Amniotic stem cell (primary cell): ENCODE data around the gene EMILIN1.
"Not testable (repeated sequence)": the region's sequence is repeated elsewhere in the genome, so short reads cannot be mapped to it uniquely, and the experiment has no call there.

ENCODE experiments used
- DNase-seq: peaks from one replicate; lab custom pipeline; 2025; lab: John Stamatoyannopoulos, UW

Gene EMILIN1

DNA sequence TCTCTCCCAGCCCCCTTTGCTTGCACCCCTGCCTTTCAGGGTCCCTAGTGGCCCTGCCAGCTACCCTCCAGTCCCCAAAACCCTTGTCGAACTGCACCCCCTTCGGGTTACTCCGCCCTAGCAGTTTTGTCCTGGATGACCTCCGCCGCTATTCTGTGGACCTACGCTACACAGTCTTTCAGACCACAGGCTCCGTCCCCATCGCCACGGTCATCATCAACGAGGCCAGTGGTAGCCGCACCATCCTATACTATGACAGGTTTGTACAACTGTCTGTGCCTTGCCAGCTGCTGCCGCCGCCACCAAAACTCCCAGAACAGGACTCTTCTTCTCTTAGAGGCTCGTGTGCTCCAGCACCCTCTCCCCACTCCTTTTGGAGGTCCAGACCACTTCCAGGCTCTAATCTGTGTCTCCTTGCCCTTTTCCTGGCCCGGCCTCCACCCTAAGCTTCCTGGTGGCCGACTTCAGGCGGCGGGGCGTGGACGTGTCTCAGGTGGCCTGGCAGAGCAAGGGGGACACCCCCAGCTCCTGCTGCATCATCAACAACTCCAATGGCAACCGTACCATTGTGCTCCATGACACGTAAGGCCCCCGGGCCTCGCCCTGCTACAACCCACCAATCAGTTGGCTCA is 16.1 kb downstream of the EMILIN1 start:
- DNase-seq: no peak

DNA sequence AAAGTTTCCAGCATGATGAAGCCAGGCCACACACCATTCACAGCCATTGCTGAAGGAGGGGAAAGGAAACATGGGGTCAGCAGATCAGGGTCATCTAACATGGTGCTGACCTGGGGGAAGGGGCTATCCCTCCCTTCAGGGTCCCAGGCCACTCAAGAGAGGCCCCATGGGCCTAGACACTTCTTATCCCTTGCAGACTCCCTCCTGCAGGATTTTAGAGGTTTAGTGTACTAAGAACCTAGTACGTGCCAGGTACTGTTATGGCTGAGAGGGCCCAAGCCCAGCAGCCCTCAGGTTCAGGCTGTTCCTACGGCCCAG is 17.0 kb downstream of the EMILIN1 start:
- DNase-seq: no peak

DNA sequence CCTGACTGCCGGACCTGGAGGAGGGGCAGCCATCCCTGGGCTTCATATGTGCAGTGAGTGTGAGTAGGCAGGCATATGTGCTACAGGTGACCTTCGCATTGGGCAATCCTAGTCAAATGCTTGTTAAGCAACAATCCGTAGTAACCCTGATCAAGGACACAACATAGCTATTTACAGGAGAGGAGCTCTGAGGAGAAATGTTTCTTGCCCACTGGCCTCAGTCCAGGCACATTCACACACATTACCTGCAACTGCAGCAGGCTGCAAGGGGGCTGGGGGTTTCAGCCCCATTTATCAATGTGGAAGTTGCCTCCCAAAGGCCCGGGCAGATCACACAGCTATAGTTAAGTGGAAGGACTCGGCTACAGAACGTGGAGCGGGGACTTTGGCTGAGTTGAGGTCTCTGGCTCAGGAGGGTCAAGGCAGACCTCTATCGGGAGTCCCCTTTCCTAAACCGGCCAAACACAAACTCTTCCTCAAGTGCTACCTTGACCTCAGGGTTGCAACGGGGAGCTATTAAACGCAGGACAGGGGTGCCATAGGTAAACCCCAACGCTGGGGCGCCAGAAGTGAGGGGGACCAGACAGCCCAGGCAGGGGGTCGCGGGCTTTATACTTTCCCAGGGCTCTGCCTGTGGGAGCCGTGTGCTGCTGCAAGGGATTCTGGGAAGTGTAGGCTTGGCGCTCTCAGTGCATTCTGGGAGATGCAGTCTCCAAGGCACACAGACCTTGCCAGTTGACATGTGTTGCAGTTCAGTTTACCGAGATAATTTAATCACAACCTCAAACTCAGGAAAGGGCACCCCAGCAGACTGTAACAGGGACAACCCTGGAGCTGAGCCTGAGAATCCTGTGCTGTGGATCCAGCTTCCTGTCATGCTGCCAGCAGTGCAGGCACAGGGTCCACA is 17.6 kb downstream of the EMILIN1 start:
- DNase-seq: no peak

DNA sequence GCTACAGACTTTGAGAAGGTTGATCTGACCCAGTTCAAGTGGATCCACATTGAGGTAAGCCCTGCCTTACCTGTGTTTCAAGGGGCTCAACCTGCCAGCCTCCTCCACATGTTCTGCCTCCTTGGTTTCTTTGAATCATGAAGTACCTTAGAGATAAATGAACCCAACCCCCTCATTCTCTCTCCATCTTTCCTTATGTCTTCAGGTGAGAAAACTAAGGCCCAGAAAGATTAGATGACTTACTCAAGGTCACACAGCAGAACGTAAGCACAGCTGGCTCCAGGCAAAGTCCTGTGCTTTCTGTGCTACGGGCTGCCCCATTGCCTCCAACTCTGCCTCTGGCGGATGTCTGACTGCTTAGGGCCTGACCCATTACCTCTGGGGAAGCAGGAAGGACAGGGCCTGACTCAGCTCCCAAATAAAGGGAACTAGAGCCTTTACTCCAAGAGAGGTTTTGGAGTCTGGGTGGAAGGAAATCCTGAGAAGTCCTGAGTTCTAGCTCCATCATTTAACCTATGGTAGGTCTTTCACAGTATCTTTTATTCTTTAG is 18.4 kb downstream of the EMILIN1 start:
- no peak for DNase-seq

DNA sequence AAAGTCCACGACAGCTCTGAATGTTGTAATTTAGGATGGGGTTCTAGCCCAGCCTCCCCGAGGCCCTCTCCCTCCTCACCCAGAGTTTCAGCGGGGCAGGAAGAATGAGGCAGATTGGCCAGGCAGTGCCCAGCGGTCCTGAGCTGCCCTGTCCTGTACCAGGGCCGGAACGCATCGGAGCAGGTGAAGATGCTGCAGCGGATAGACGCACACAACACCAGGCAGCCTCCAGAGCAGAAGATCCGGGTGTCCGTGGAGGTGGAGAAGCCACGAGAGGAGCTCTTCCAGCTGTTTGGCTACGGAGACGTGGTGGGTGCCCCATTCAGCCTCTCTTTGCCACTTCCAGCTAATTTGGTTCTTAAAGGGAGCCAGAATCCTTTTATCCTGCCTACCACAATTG is 18.9 kb downstream of the EMILIN1 start:
- DNase-seq: no peak

DNA sequence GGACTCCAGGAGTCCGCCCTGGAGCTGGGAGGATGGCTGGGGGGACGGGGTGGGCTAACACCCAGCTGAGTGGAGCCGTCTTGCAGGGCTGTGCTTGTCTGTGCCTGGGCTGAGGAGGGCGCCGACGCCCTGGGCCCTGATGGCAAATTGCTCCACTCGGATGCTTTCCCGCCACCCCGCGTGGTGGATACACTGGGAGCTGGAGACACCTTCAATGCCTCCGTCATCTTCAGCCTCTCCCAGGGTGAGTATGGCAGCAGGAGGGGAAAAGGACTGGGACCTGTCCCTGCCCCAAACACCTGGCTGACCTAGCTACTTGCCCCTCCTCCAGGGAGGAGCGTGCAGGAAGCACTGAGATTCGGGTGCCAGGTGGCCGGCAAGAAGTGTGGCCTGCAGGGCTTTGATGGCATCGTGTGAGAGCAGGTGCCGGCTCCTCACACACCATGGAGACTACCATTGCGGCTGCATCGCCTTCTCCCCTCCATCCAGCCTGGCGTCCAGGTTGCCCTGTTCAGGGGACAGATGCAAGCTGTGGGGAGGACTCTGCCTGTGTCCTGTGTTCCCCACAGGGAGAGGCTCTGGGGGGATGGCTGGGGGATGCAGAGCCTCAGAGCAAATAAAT is 21.0 kb downstream of the EMILIN1 start:
- no peak for DNase-seq

DNA sequence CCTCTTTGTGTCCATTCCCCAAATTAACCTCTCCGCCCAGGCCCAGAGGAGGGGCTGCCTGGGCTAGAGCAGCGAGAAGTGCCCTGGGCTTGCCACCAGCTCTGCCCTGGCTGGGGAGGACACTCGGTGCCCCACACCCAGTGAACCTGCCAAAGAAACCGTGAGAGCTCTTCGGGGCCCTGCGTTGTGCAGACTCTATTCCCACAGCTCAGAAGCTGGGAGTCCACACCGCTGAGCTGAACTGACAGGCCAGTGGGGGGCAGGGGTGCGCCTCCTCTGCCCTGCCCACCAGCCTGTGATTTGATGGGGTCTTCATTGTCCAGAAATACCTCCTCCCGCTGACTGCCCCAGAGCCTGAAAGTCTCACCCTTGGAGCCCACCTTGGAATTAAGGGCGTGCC is 21.6 kb downstream of the EMILIN1 start:
- DNase-seq: no peak

DNA sequence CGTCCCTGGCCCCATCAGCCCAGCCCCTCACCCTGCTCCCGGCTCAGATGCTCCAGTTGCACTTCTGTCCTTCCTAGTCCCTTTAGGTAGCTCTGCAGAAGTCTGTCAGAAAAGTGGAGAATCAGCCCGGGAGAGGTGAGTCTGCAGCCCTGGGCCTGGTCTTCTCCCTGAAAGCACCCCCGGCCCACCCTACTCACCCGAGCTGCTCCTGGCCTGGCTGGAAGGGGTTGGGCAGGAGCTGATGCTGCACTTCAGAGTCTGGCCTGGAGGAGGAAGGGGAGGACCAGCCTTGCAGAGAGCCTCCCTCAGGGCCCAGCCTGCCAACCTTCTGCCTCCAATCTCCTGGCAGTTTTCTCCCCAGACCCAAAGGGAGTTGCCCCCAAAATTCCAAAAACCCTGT is 23.9 kb downstream of the EMILIN1 start:
- DNase-seq: no peak

DNA sequence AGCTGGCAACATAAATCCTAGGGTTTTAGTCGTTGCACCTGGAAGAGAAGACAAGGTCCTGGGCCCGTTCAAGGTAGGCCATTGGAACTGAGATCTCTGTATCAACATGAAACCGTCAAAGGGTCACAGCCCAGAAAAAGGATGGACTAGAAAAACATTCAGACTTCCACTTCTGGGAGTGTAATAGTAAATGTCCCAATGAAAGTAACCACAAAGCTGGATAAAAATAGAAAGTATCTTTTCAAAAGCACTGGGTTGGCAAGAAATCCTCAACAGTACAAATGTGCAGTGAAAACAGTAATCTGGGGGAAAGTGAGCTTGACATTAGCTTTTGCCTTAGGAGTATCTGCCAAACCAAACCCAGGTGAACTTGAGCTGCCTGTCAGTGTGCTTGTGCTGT is 27.6 kb downstream of the EMILIN1 start:
- DNase-seq: no peak

DNA sequence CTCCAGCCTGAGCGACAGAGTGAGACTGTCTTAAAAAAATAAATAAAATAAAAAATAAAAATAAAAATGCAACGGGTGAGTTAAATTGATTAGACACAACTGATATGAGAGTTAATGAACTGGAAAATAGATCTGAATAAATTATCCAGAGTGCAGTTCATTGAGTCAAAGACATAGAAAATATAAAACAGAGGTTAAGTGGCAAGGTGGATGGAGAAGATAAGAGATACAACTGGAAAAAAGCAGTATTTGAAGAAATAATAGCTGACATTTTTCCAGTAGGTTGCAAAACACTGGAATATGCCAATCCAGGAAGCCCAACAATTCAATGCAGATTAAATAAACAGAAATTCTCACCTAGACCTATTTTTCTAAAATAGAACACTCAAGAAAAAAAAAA is 29.8 kb downstream of the EMILIN1 start:
- DNase-seq: no peak

DNA sequence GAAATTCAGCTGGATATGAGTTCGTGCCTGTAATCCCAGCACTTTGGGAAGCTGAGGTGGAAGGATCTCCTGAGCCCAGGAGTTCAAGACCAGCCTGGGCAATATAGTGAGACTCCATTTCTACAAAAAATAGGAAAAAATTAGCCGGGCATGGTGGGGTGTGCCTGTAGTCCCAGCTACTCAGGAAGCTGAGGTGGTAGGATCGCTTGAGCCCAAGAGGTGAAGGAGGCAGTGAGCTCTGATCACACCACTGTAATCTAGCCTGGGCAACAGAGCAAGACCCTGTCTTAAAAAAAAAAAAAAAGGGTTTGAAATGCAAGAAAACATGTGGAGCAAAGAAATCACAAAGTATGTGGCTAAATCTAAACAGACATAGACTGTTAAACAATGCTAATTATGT is 30.7 kb downstream of the EMILIN1 start:
- DNase-seq: no peak

DNA sequence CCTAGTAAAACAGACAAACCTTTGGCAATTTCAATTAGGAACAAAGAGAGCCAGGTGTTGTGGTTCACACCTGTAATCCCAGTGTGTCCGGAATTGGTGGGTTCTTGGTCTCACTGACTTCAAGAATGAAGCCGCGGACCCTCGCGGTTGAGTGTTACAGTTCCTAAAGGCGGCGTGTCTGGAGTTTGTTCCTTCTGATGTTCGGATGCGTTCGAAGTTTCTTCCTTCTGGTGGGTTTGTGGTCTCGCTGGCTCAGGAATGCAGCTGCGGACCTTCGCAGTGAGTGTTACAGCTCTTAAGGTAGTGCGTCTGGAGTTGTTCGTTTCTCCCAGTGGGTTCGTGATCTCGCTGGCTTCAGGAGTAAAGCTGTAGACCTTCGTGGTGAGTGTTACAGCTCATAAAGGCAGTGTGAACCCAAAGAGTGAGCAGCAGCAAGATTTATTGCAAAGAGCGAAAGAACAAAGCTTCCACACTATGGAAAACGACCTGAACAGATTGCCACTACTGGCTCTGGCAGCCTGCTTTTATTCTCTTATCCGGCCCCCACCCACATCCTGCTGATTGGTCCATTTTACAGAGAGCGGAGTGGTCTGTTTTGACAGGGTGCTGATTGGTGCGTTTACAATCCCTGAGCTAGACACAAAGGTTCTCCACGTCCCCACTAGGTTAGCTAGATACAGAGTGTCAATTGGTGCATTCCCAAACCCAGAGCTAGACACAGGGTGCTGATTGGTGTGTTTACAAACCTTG is 32.4 kb downstream of the EMILIN1 start:
- not testable (repeated sequence) for DNase-seq

DNA sequence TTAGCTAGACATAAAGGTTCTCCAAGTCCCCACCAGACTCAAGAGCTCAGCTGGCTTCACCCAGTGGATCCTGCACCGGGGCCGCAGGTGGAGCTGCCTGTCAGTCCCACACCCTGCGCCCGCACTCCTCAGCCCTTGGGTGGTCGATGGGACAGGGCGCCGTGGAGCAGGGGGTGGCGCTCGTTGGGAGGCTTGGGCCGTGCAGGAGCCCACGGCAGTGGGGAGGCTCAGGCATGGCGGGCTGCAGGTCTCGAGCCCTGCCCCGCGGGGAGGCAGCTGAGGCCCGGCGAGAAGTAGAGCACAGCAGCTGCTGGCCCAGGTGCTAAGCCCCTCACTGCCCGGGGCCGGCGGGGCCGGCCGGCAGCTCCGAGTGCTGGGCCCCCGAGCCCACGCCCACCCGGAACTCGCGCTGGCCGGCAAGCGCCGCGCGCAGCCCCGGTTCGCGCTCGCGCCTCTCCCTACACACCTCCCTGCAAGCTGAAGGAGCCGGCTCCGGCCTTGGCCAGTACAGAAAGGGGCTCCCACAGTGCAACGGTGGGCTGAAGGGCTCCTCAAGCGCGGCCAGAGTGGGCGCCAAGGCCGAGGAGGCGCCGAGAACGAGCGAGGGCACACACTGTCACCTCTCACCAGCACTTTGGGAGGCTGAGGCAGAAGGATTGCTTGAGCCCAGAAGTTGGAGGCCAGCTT is 33.1 kb downstream of the EMILIN1 start:
- not testable (repeated sequence) for DNase-seq

DNA sequence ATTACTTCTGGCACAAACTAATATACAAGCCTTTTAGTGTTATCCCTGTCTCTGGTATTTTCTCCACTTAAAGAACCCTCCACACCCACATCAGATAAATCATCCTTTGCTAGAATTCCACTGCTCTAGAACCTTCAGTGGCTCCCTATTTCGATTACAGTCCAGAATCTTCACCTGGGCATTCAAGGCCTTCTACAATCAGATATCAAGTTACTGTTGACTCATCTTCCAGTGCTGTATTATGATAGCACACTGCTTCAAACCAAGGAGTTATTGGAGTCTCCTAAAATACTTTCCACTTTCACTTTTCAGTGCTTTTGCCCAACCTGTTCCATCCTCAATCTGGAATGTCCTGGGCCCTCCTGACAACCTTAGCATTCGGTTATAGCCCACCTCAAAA is 37.1 kb downstream of the EMILIN1 start:
- no peak for DNase-seq

DNA sequence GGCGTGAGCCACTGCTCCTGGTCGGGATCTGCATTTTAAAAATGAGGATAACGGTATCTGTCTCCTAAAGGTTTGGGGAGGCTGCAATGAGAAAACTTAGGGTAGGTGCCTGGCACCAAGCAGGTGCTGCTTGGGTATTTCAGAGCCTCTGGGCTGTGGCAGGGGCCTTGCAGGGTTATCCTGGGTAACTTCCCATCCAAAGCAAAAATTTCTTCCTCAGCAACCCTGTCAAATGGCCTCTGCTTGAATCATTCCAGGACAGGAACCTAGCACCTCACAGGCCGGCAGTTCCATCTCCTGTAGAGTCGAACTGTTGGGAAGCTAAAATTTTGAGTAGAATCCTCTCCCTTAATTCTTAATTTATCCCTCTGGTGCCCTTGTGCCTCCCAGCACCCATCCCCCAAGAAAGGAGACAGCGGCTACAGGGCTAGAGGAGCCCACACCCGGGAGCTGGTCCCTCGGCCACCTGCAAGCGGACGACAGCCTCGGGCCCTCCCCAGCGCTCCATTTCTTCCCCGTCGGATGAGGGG is 39.6 kb downstream of the EMILIN1 start:
- DNase-seq: no peak

DNA sequence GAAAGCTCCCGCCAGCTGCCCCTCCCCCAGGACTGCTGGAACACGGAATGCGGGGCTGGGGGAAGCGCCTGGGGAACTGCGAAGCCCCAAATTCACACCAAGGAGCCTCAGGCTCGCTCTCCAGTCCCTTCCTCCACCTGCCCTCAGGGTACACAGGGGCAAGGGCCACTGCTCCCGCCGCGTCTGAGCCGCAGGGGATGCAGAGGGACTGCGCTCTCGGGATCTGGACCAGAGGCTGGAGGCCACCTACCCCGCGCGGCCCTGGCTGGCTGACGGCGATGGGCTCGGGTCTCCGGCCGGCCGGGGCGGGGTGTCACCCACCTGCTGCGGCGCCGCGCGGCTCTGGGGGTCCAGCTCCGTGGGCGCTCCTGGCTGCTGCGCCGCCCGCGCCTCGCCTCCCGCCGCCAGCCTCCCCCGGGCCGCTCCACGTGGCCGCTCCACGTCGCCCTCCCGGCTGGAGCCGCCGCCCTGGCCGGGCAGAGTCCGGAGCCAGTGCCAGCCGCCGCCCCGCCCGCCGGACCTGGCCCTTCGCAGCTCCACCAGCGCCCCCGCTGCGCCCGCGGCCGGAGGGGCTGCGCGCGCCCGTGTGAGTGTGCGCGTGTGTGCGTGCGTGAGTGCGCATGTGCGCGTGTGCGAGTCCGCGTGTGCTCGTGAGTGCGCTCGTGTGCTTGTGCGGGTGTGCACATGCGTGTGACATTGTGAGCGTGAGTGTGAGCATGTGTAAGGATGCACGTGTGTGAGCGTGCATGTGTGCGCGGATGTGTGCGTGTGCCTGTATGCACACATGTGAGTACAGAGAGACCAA is 40.3 kb downstream of the EMILIN1 start, which contains the start of gene CGREF1:
TSS of gene CGREF1 (minus strand) at position 604 of the 805 bp plus-strand sequence. CDS start 14,762 bp downstream, outside the sequence.
- DNase-seq: no peak

DNA sequence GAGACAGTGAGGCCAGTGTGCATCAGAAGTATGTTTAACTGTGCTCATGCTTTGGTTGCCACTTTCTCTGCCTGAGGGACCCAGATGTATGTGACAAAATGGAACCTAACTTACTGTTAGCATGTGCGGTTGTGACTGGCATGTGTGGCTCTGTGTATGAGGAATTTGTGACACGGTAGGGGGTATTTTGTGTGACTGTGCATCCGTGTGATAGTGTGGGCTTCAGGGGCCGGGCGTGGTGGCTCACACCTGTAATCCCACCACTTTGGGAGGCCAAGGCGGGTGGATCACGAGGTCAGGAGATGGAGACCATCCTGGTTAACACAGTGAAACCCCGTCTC is 40.9 kb downstream of the EMILIN1 start:
- DNase-seq: not testable (repeated sequence)

DNA sequence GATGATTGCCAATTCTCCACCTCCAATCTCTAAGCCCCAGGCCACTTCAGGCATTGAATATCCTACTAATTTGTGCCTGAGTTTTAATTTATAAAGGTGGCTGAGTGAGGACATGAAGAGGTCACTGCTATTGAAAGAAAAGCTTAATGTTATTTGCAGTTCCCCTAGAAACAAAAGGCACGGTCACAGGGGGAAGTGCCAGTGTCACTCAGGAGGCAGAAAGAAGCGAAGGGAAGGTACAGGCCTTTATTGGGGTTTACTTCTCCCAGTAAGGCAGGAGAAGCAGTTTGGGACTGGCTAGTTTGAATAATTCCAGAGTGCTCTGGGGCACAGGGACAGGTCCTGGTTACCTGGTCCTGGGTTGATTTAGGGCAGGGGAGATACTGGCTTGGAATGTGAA is 43.5 kb downstream of the EMILIN1 start:
- DNase-seq: no peak

DNA sequence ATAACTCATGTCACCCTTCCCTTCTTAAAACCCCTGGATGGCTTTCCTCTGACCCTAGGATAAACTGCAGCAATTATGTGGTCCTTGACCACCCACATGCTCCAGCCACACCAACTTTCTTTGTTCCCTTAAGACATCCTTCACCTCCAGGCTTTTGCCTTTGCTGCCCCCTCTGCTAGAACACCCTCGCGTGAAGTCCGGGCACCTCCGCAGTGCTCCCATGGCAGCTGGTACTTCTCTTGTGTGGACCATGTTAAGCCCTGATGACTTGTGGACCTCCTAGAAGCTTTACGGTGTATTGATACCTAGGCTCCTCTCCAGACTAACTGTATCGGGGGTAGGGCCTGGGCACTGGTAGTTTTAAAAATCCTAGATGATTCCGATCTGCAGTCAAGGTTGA is 44.4 kb downstream of the EMILIN1 start:
- DNase-seq: no peak
